ENCODE results near the gene RNF152. TPM values are rescaled to one million over a fixed set of nuclear protein-coding genes. Genes with fewer than 3 reads are reported as not detected.

Gene RNF152
- total RNA-seq, 4 donors from 2014 or later = 6.8 to 23.1 (median 15.9) TPM

GRCh38 chr18:61921621-61922235 lies 28.9 kb upstream of the RNF152 start:
- no peak for DNase-seq
- Histone ChIP-seq H3K27me3 (no peaks in the 10 kb centered on the region), H3K9me3 (no peaks in the 10 kb centered on the region), H3K36me3 (no peaks in the 10 kb centered on the region), H3K27ac (no peak overlapping the region), H3K4me1 (no peaks in the 10 kb centered on the region), H3K4me3 (no peak overlapping the region)
- WGBS, 2 donors = 43 to 76% methylated on average over 6 to 17 of the region's 17 CpGs
- intact Hi-C loops (cut with DNase I) = no loop called here
- TF ChIP-seq CTCF (IDR thresholded peaks at IDR 0.05) (no peak), POLR2A (IDR thresholded peaks at IDR 0.05) (no peak)

GRCh38 chr18:61917818-61918217 lies 25.0 kb upstream of the RNF152 start:
- no peaks in the 10 kb centered on the region for H3K4me1 ChIP-seq
- no peaks in the 10 kb centered on the region for H3K27me3 ChIP-seq
- 78 to 79% methylated on average over 2 of the region's 2 CpGs for WGBS, 2 donors
- no peak for DNase-seq
- TF ChIP-seq POLR2A (IDR thresholded peaks at IDR 0.05) (no peak), CTCF (IDR thresholded peaks at IDR 0.05) (no peak)
- H3K27ac ChIP-seq = no peak overlapping the region
- no peaks in the 10 kb centered on the region for H3K9me3 ChIP-seq
- intact Hi-C loops (cut with DNase I) = no loop called here
- no peaks in the 10 kb centered on the region for H3K36me3 ChIP-seq
- no peak overlapping the region for H3K4me3 ChIP-seq

GRCh38 chr18:61912476-61912875 lies 19.7 kb upstream of the RNF152 start:
- Histone ChIP-seq H3K27me3 (no peaks in the 10 kb centered on the region), H3K4me3 (no peak overlapping the region), H3K36me3 (no peaks in the 10 kb centered on the region), H3K4me1 (peaks cover 0 to 11% (median 0%) of the 10 kb centered on the region in 3 donors), H3K9me3 (no peaks in the 10 kb centered on the region), H3K27ac (no peak overlapping the region)
- intact Hi-C loops (cut with DNase I) = no loop called here
- 88 to 97% methylated on average over 3 of the region's 3 CpGs for WGBS, 2 donors
- DNase-seq = no peak
- TF ChIP-seq CTCF (IDR thresholded peaks at IDR 0.05) (no peak), POLR2A (IDR thresholded peaks at IDR 0.05) (no peak)

GRCh38 chr18:61910101-61910500 lies 17.3 kb upstream of the RNF152 start:
- no peak for DNase-seq
- intact Hi-C loops (cut with DNase I) = no loop called here
- H3K36me3 ChIP-seq = no peaks in the 10 kb centered on the region

GRCh38 chr18:61908661-61909060 lies 15.9 kb upstream of the RNF152 start:
- Histone ChIP-seq H3K27me3 (no peaks in the 10 kb centered on the region), H3K4me1 (peaks cover 0 to 11% (median 0%) of the 10 kb centered on the region in 3 donors), H3K36me3 (no peaks in the 10 kb centered on the region), H3K9me3 (no peaks in the 10 kb centered on the region), H3K27ac (peak overlapping the region in 2 of 4 donors; percentile 1 to 6), H3K4me3 (no peak overlapping the region)
- 53 to 56% methylated on average over 7 of the region's 7 CpGs for WGBS, 2 donors
- intact Hi-C loops (cut with DNase I) = no loop called here
- DNase-seq = no peak
- TF ChIP-seq CTCF (IDR thresholded peaks at IDR 0.05) = no peak
- TF ChIP-seq POLR2A (IDR thresholded peaks at IDR 0.05) = no peak

More at GRCh38 chr18:61910101-61910500, 17.3 kb upstream of the RNF152 start:
- no peaks in the 10 kb centered on the region for H3K27me3 ChIP-seq
- H3K9me3 ChIP-seq = no peaks in the 10 kb centered on the region
- H3K4me3 ChIP-seq = no peak overlapping the region
- TF ChIP-seq CTCF (IDR thresholded peaks at IDR 0.05) (no peak), POLR2A (IDR thresholded peaks at IDR 0.05) (no peak)
- H3K27ac ChIP-seq = no peak overlapping the region
- H3K4me1 ChIP-seq = peaks cover 0 to 11% (median 0%) of the 10 kb centered on the region in 3 donors

Data from esophagus squamous epithelium (tissue), 5 donors.